HG03354 (cell line): ENCODE data around the gene PDE2A.
A peak's percentile ranks its signal among the peaks of the same experiment; 100 is the strongest.

Source experiments
- ATAC-seq: cut with Tn5 transposase; IDR thresholded peaks from one replicate; pipeline ENCODE4 v1.9.1; 2021; ENCODE audit warnings: mild to moderate bottlenecking; ENCODE audit not compliant: unreplicated experiment, poor library complexity, severe bottlenecking

The PDE2A gene

GRCh38 chr11:72673943-72674828 lies at the start of gene PDE2A:
Gene PDE2A, minus strand, starts transcription at chr11:72674422. Its CDS starts 215 bp downstream, at chr11:72674207.
- ATAC-seq: no peak

DNA sequence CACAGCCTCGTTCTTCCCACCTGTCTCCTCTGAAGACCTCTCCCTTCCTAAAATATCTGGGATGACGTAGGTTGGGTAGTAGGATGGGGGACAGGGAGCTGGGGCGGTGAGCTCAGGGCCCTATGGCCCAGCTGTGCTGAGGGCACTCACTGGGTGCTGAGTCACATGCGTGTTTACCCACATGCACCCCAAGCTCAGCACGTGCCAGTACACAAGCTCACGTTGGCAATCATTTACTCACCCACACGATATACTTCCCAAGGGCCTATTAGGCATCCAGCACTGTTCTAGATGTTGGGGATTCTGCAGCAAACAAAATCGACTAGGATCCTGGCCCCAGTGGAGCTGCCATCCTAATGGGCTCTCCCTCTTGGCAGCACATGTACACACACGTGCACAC lies 49.3 kb upstream of the PDE2A start:
- ATAC-seq: no peak

DNA sequence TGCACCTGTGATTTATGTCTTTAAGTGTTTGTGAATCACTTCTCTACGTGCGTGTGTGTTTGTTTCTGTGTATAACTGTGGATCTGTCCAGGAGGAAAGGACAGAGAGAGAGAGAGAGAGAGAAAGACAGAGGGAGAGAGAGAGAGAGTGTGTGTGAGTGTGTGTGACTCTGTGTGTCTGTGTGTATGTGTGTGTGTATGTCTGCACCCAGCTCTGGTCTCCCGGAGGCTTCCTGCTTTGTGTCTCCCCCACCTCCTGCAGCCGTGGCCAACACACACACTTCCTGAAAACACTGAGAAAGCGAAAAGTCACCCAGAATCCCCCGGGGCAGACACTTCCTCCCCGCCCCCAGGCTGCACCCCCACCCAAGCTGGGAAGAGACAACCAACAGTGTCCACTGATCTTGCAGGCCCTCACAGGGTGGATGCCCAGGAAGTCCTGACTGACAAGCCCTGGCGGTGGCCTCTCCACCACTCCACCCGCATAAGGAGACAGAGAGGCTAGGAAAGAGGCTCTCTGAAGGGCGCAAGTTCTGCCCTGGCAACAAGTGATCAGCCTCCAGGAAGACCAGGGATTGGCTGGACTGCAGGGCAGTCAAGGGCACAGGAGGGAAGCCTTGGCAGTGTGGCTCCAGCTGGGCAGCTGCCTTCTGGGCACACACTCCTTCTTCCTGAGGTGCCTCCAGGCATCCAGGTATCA lies 48.0 kb upstream of the PDE2A start:
- ATAC-seq: peak; percentile 89

DNA sequence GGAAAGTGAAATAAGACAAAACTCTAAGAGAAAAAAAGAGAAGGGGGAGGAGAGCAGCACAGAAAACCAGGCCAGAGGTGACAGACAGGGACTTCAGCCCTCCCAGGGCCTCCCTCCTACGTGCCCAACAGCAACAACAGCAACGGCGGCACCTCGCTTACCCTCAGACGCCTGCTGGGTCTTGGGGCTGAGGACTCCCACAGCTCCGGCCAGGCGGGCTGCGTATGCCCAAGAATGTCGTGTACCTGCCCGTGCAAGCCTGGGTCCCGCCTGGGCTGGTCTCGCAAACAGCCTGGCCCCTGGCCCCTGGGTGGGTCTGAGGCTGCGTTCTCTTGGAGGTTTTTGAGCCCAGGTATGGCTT lies 47.4 kb upstream of the PDE2A start:
- ATAC-seq: no peak

- ATAC-seq: no peak
Measured at GRCh38 chr11:72721276-72721675, 47.1 kb upstream of the PDE2A start.

DNA sequence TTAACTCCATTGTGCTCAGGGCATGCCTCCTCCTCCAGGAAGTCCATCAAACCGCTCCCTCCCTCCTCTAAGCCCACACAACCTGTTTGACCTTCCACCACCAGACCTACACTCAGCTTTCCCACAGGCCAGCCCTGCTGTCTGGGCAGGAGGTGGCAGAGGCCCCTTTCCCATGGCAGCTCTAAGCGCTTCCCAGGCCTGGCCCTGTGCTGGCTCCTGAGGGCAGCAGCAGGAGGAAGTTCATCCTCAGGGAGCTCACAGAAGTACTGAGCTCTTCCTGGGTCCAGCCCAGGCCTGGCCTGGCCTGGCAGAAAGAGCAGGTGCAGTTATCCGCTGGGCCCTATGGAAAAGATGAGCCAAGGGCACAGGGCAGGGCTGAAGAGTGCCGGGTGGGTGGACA lies 46.6 kb upstream of the PDE2A start:
- no peak for ATAC-seq

- no peak for ATAC-seq
Measured at GRCh38 chr11:72720047-72720446, 45.8 kb upstream of the PDE2A start.

DNA sequence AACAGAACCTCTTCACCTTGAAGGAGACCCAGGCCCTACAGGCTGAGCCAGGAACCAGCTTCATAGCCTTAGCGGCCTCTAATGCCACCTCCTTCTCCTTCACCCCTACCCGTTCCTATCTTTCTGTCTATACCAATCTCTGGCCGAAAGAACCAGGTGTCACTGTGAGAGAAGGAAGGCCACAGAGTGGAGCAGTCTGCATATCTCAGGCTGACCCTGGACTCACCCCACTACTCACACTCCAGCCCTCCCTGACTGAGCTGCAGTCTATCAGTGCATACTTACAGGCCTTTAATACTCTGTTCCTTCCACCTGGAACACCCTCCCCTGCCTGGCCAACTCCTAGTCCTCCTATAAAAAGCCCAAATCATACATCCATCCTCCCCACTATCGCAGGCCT lies 45.3 kb upstream of the PDE2A start:
- ATAC-seq: no peak

DNA sequence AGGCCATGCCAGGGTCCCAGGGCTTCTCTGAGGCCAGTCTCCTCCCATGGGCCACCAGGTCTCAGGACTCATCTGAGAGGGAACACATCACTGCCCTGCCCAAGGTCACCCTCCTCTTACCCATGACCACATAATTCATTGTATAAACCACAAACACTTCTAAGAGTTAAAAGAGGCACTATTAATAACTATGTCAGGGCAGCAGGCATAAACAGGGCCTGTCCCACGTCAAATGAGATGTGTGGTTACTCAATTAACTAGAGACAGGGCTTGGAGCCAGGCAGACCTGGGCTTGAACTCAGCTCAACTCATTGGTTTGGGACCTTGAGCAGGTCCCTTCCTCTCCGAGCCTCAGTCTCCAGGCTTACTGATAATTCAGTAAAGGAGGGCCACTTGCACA lies 44.9 kb upstream of the PDE2A start:
- ATAC-seq: no peak

- ATAC-seq: no peak
Measured at GRCh38 chr11:72718101-72718501, 43.9 kb upstream of the PDE2A start.

GRCh38 chr11:72716788-72717435 lies 42.7 kb upstream of the PDE2A start:
- ATAC-seq: no peak

GRCh38 chr11:72716290-72716689 lies 42.1 kb upstream of the PDE2A start:
- ATAC-seq: no peak

DNA sequence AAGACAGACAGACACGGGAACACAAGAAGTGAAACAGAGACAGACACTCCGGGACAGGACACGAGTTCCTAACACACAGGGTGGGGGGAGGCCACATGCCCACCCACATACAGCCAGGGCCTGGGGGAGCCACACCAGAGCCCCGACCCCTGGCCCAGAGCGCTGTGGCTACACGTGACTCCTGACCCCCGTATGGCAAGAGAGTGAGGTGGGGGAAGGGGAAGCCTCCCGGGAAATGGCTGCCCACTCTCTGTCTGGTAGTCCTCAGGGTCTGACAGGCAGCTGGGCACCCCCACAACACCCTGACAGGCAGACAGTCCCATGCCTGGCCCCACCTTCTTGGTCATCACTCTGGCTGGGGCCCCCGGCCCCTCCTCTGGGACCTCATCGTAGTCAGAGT lies 38.6 kb upstream of the PDE2A start:
- no peak for ATAC-seq

DNA sequence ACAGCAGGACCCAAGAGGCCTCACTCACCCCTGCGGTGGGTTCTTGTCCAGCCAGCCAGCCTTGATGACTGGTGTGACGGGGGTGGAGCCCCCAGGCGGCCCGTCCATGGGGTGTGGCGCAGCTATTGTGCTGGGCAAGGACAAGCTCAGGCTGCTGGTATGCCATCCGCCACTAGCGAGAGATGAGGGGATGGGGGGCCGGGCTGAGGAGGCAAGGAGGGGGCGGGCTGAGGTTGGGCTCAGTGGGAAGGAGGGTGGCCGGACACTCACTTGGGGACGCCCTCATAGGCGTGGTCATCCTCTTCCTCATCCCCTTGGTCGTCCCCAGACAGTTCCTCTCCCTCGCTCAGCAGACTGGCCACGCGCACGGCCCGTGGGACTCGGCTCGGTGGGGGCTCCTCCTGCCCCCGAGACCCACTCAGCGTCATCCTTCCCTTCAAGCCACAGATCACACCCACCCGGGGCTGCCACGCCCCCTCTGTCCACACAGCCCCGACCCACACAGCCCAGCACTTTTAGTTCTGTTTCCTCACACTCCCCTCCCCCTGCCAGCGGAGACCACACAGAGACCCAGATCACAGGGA lies 38.0 kb upstream of the PDE2A start:
- ATAC-seq: no peak

GRCh38 chr11:72711141-72711540 lies 36.9 kb upstream of the PDE2A start:
- ATAC-seq: no peak

GRCh38 chr11:72710278-72710677 lies 36.1 kb upstream of the PDE2A start:
- ATAC-seq: no peak

GRCh38 chr11:72709478-72710238 lies 35.4 kb upstream of the PDE2A start:
- no peak for ATAC-seq

- ATAC-seq: no peak
Measured at GRCh38 chr11:72707032-72707431, 32.8 kb upstream of the PDE2A start.

- no peak for ATAC-seq
Measured at GRCh38 chr11:72706579-72706978, 32.4 kb upstream of the PDE2A start.
